GM18502 (cell line): ENCODE results near the gene MRPS34.

ENCODE experiments used
- ATAC-seq: cut with Tn5 transposase; IDR thresholded peaks from one replicate; pipeline ENCODE4 v1.9.1; 2021; ENCODE audit warnings: mild to moderate bottlenecking; ENCODE audit not compliant: unreplicated experiment, poor library complexity

MRPS34 gene

GRCh38 chr16:1732071-1732470 lies 40.9 kb downstream of the MRPS34 start:
- ATAC-seq: no peak

DNA sequence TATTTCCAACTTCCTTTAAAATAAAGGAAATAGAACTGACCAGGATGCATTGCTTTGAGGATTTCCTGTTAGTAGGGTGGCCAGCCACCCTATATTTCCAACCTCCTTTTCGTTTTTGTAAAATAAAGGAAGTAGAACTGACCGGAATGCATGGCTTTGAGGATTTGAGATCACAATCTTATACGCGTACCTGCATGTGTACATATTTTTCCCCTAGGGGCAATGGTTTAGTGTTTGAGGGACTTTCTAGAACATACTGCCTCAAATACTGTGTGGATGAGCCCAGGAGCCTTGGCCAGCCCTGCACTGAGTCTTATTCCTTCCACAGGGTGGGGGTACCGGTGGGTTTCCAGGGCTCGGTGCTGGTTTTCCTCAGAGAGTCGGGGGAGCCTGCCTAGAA lies 41.3 kb downstream of the MRPS34 start:
- no peak for ATAC-seq

- ATAC-seq: no peak
Observed at GRCh38 chr16:1731073-1731472, 41.9 kb downstream of the MRPS34 start.

DNA sequence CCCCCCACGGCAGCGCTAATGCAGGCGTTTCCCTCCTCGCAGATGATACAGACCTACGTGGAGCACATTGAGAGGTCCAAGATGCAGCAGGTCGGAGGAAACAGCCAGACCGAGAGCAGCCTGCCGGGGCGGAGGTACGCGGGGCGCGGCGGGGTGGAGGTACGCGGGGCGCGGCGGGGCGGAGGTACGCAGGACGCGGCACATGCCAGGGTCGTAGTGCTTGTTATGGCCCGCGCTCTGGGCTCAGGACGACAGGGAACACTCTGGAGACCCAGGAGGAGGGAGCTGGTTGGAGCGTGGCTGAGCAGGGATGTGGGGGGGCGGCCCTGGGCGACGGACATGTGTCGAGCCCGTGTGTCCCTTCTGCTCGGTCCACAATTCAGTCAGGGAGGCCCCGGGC lies 43.5 kb downstream of the MRPS34 start:
- no peak for ATAC-seq

DNA sequence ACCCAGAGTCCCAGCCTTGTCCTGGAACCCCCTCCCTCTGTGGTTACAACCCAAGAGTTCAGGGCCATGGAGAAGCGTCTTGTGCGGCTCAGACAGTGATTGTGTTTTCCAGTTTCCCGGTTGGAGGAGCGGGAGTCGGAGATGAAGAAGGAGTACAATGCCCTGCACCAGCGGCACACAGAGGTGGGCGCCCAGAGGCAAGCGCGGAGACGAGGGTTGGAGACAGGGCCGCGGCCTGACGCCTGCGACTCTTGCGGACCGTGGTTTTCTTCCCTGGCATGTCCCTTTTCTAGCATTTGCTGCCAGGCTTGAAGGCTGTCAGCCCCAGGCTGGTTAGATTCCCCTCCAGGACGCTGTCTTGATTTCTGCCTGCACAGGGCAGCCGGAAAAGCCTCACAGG lies 43.9 kb downstream of the MRPS34 start:
- no peak for ATAC-seq

- no peak for ATAC-seq
Observed at GRCh38 chr16:1727651-1728624, 45.0 kb downstream of the MRPS34 start.

GRCh38 chr16:1726661-1727502 lies 46.1 kb downstream of the MRPS34 start:
- ATAC-seq: no peak

DNA sequence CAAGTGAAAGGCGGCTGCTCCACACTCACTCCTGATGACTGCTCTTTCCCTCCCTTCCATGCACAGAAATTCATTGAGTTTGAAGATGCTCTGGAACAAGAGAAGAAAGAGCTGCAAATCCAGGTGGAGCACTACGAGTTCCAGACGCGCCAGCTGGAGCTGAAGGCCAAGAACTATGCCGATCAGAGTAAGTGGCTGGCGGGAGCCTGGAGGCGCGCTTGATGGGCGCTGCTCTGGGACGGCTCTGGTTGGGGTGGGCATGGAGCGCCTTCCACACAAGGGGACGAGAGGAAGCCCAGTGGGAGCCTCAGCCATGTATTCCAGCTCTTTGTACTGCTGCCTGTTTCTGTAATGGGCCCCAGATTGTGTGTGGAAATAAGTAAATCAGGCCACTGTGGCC lies 48.4 kb downstream of the MRPS34 start:
- ATAC-seq: no peak

DNA sequence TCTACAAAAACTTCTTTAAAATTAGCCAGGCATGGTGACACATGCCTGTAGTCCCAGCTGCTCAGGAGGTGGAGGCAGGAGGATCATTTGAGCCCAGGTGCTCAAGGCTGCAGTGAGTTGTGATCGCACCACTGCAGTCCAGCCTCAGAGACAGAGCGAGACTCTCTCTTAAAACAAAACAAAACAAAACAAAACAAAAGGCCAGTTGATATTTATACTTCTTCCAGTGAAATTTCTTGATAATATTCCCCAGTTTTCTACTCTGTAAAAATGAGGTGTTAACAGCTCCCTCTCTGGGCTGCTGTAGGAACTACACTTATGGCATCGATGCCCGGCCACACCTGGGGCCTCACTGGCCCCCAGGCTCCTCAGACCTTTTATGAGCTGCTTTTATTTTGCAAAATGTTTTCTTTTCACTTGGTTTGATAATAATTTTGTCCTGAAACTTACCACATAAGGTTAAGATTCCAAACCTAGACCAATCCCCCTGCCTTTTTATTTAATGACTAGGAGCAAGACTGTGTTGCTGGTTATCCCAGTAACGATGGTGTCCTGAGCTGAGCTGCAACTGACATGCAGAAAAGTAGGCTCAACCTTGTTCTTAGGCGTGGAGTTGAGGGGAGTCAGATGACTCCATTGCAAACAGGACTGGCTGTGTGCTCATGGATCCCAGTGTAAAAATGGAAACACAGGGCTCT lies 49.3 kb downstream of the MRPS34 start:
- no peak for ATAC-seq
